IPS-15b (cell line): ENCODE results near the gene SCNN1A.
A peak's percentile ranks its signal among the peaks of the same experiment; 100 is the strongest.

Experiments used
- H3K27me3 ChIP-seq: one replicate; pipeline ENCODE4 v1.6.1; 2013; ENCODE audit warnings: low read length; ENCODE audit not compliant: control insufficient read depth, insufficient read depth
- H3K36me3 ChIP-seq: one replicate; pipeline ENCODE4 v1.6.1; 2013; ENCODE audit warnings: low read length; ENCODE audit not compliant: control insufficient read depth, insufficient read depth
- H3K4me1 ChIP-seq: one replicate; pipeline ENCODE4 v1.6.1; 2013; ENCODE audit warnings: mild to moderate bottlenecking, low read length; ENCODE audit not compliant: control insufficient read depth, insufficient read depth
- H3K4me3 ChIP-seq: one replicate; pipeline ENCODE4 v1.5.1; 2013; ENCODE audit warnings: low read depth, low read length
- H3K9ac ChIP-seq: one replicate; pipeline ENCODE4 v1.6.1; 2013; ENCODE audit warnings: low read depth, mild to moderate bottlenecking, low read length
- H3K9me3 ChIP-seq: one replicate; pipeline ENCODE4 v1.6.1; 2013; ENCODE audit warnings: mild to moderate bottlenecking, low read length; ENCODE audit not compliant: control insufficient read depth, insufficient read depth

The SCNN1A gene

DNA sequence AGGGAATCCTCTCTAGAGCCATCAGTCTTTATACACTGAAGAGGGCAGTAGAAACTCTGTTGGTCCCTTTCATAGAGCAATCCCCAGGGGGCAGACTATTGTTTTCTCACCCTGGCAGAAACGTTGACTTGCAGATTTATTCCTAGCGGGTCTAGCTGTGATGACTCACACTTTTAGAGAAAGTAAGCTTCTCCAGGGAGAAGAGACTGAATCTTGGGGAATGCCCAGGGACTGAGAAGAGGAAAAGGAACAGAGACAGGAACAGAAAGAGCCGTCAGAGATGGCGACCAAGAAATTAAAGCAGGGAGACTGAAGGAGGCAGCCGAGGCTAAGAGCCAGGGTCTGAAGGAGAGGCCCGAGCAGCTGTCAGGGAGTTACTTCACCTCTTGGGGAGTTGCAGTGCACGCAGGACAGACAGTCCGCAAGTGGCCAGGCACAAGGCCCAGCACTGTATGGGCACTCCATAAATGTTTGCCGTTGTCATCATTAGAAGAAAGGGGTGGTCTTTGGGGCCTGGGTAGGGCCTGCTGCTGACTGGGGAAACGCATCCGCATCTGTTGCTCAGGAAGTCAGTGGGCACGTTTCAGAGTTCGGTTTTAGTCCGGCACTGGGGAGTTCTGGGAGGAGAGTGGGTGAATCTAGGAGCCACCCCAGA, 51.9 kb downstream of the SCNN1A start:
- peaks cover 12% of the 10 kb centered on the region for H3K36me3 ChIP-seq
- H3K27me3 ChIP-seq, result no peaks in the 10 kb centered on the region
- H3K4me3 ChIP-seq, result peak overlapping the region; percentile 35
- H3K4me1 ChIP-seq, result peaks cover 40% of the 10 kb centered on the region
- H3K9ac ChIP-seq, result peak overlapping the region; percentile 61
- H3K9me3 ChIP-seq, result no peaks in the 10 kb centered on the region

DNA sequence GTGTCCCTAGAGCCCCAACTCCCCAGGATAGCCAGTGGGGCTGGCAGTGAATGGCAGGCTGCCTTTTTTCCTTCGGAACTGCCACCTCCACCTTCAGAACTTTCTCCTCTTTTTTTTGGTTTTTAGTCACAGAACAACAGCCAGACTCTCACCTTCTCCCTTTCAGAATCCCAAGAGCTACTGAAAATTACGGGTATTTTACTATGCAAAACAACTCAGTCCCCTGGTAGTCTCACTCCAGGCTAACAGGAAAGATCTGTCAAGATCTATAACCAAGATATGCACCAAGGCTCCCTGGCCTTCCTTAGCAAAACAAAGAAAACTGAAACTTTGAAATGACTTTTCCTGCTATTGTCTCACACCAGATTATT, 52.4 kb downstream of the SCNN1A start:
- no peaks in the 10 kb centered on the region for H3K27me3 ChIP-seq
- H3K36me3 ChIP-seq, result peaks cover 15% of the 10 kb centered on the region
- no peak overlapping the region for H3K4me3 ChIP-seq
- H3K9ac ChIP-seq, result no peak overlapping the region
- H3K4me1 ChIP-seq, result peaks cover 40% of the 10 kb centered on the region
- no peaks in the 10 kb centered on the region for H3K9me3 ChIP-seq

DNA sequence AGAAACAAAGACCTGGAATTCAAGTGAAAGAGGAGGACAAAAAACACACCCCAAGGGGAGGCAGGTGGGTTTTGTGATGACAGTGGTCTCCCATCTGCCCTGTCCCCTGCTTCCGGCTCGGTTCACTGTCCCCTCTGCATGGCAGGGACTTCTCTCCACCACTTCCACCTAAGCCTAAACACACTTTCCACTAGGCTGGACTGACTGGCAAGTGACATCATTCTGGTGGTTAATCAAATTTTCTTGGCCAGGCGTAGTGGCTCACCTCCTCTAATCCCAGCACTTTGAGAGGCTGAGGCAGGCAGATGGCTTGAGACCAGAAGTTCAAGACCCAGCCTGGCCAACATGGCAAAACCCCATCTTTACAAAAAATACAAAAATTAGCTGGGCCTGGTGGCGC, 53.0 kb downstream of the SCNN1A start:
- Histone ChIP-seq H3K9me3 (no peaks in the 10 kb centered on the region), H3K36me3 (peaks cover 9% of the 10 kb centered on the region), H3K9ac (no peak overlapping the region), H3K4me1 (peaks cover 42% of the 10 kb centered on the region), H3K27me3 (no peaks in the 10 kb centered on the region), H3K4me3 (no peak overlapping the region)

DNA sequence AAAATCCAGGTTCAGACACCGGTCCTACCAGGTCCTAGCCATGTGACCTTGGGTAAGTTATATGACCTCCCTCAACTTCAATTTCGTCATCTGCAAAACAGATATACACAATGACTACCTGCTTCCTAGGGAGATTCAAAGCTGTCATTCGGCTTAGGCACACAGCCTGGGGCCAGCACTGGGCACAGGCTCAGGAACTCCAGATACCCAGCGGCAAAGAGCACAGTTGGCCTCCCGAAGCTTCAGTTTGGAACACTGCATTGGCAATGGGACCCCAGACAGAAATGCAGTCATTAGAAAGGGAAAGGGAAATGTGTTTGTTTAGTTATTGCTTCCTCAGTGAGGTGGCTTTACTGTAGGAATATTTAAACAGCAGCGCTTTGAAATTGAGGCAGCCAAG, 53.5 kb downstream of the SCNN1A start:
- Histone ChIP-seq H3K27me3 (no peaks in the 10 kb centered on the region), H3K36me3 (peaks cover 9% of the 10 kb centered on the region), H3K4me3 (no peak overlapping the region), H3K9ac (no peak overlapping the region), H3K4me1 (peaks cover 47% of the 10 kb centered on the region), H3K9me3 (no peaks in the 10 kb centered on the region)

DNA sequence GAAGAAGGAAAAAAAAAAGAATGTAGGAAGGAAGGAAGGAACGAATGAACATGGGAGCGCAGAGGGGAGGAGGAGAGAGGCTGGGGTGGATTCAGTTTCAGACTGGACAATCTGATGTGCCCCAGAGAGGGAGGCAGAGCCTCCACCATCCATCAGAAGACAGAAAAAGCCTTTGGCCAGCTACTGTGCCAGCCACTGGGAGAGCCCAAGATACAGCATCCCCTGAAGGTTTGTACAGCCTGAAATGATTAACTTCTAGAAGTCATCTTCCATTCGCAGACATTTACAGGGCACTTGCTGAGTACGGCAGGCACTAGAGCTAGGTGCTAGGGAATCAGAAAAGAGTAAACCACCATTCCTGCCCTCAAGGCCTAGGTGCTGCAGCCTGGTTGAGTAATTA, 55.9 kb downstream of the SCNN1A start:
- Histone ChIP-seq H3K27me3 (no peaks in the 10 kb centered on the region), H3K4me1 (peaks cover 30% of the 10 kb centered on the region), H3K4me3 (no peak overlapping the region), H3K9ac (no peak overlapping the region), H3K36me3 (peaks cover 19% of the 10 kb centered on the region), H3K9me3 (no peaks in the 10 kb centered on the region)

DNA sequence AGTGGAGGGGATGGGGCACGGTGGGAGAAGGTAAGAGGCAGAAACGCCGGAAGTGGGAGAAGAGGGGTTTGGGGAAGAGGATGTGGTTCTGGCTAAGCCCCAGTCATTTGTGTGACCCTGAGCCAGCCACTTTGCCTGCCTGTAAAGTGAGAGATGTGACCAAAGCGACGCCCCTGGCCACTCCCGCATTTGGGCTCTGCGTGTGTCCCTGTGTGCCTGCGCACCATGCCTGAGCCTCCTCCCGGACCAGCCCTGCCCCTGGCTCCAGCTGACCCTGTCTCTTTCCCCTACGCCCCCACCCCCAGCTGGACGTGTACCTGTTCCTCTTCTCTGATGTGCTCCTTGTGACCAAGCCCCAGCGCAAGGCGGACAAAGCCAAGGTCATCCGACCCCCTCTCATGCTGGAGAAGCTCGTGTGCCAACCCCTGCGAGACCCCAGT, 56.9 kb downstream of the SCNN1A start:
- Histone ChIP-seq H3K9ac (no peak overlapping the region), H3K36me3 (peaks cover 26% of the 10 kb centered on the region), H3K4me3 (no peak overlapping the region), H3K4me1 (peaks cover 23% of the 10 kb centered on the region), H3K27me3 (no peaks in the 10 kb centered on the region), H3K9me3 (no peaks in the 10 kb centered on the region)

DNA sequence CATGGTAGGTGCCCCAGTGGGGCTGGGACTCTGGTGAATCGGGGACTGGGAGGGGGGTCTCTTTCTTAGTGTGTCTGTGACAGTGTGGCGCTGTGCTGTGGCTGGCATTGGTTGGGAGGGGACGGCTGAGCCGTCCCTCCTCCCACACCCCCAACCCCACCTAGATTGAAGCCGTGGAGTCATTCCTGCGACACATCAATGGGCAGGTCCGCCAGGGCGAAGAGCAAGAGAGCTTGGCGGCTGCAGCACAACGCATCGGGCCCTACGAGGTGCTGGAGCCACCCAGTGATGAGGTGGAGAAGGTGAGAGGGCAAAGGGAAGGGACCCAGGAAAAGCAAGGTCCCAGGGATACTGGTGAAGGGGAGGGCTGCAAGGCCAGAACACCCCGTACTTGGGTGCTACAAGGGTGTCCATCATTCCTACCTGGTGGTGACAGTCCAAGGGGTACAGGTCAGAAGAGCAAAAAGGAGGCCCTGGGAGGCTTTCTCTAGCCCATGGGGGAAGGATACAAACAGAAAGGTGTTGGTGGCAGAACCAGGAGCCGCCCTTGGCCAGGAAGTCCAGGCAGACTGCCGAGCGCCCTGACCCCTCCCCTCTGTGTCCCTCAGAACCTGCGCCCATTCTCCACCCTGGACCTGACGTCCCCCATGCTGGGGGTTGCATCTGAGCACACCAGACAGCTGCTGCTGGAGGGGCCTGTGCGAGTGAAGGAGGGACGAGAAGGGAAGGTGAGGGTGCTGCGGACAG, 57.5 kb downstream of the SCNN1A start:
- H3K9ac ChIP-seq, result no peak overlapping the region

DNA sequence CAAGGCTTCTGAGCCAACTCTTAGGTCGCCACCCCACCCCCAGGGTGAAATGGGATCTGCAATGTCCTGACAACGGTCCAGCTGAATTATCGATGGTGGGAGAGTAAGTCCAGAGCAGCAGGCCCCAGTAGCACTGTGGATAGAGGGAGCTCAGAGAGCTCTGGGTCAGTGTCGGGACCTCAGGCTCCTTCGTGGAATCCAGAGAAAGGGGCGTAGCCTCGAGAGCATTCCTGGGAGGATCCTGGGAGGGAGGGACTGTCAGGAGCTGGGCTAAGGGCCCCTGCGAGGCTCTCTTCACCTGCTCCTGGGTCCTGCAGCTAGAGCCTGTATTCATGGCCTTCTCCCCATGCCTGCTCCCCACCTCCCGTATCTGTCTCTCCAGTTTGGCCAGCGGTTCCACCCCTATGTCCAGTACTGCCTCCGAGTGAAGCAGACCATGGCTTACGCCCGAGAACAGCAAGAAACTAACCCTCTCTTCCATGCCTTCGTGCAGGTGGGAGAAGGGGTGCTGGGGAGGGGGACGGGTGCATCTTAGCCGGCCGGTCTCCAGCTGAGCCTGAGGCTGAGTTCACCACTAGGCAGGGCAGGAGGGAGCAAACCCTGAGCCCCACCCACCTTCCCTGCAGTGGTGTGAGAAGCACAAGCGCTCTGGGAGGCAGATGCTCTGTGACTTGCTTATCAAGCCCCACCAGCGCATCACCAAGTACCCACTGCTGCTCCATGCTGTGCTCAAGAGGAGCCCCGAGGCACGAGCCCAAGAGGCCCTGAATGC, 58.3 kb downstream of the SCNN1A start:
- Histone ChIP-seq H3K36me3 (peaks cover 33% of the 10 kb centered on the region), H3K9ac (no peak overlapping the region), H3K4me3 (no peak overlapping the region), H3K9me3 (no peaks in the 10 kb centered on the region), H3K4me1 (peaks cover 20% of the 10 kb centered on the region), H3K27me3 (no peaks in the 10 kb centered on the region)

More for the DNA sequence above, 57.5 kb downstream of the SCNN1A start:
- H3K4me3 ChIP-seq, result no peak overlapping the region
- no peaks in the 10 kb centered on the region for H3K27me3 ChIP-seq
- H3K4me1 ChIP-seq, result peaks cover 19% of the 10 kb centered on the region
- H3K36me3 ChIP-seq, result peaks cover 32% of the 10 kb centered on the region
- H3K9me3 ChIP-seq, result no peaks in the 10 kb centered on the region

DNA sequence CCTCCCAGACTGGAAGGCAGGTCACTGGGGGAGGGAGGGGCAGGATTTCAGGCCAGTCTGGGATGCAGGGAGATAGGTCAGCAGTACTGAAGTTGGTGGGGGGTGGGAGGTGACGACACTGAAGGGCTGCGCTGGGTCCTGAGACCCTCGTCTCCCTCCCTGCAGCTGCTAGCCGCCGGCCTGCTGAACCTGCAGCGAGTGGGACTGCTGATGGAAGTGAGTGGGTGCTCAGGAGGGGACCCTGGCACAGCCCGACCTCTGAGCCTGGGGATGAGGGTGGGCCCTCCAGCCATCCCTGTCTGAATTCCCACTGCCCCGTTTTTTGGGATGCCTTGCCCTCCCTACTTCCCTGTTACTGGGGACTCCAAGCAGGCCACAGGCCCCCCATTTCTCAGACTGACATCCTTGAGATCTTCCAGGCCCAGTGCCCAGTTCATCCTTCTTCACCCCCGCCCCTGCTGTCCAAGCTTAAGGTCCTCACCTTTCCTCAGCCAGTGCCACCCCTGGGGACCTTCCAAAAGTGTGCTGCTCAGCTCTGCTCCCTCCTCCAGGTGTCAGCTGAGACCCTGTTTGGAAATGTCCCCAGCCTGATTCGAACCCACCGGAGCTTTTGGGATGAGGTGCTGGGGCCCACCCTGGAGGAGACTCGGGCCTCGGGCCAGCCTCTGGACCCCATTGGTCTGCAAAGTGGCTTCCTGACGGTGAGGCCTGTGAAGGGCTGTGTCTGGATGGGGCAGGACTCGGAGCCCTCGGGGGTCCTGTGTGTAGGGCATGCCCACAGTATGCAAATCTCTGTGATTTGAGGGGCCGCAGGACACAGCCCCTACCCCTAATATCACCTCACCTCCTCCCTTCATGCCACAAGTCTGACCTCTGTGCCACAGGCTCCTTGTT, 59.4 kb downstream of the SCNN1A start:
- Histone ChIP-seq H3K36me3 (peaks cover 33% of the 10 kb centered on the region), H3K9ac (no peak overlapping the region), H3K9me3 (no peaks in the 10 kb centered on the region), H3K4me1 (peaks cover 18% of the 10 kb centered on the region), H3K27me3 (no peaks in the 10 kb centered on the region), H3K4me3 (no peak overlapping the region)

DNA sequence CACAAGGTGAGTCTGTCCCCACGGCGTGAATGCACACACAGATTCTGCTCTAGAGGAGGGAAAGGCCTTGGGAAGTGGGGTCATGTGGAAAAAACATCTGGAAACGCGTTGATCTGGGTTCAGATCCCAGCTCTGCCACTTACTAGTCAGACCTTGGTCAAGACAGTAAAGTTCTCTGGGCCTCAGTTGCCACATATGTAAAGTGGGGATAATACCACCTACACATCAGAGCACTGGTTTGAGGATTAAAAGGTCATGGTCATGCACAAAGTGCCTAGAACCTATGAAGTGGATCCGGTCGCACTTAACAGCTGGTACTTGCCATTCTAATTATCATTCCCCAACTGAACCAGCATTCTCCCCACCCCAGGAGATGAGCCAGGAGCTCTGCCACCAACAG, 60.2 kb downstream of the SCNN1A start:
- Histone ChIP-seq H3K9me3 (no peaks in the 10 kb centered on the region), H3K27me3 (no peaks in the 10 kb centered on the region), H3K4me3 (no peak overlapping the region), H3K9ac (no peak overlapping the region), H3K36me3 (peaks cover 33% of the 10 kb centered on the region), H3K4me1 (peaks cover 18% of the 10 kb centered on the region)

DNA sequence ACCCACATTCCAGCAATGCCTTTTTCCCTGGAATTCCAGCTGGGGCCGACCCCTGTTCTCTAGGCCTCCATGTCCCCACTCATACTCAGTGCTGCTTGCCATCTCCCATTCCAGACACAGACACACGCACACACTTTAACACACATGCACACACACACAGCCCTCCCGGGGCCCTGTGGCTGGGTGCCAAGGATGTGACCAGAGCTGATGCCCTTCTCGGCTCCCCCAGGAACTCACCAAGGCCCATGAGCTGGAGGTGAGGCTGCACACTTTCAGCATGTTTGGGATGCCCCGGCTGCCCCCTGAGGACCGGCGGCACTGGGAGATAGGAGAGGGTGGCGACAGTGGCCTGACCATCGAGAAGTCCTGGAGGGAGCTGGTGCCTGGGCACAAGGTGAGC, 60.6 kb downstream of the SCNN1A start:
- no peak overlapping the region for H3K4me3 ChIP-seq
- H3K9ac ChIP-seq, result no peak overlapping the region
- H3K4me1 ChIP-seq, result peaks cover 18% of the 10 kb centered on the region
- H3K27me3 ChIP-seq, result peaks cover 3% of the 10 kb centered on the region
- H3K9me3 ChIP-seq, result no peaks in the 10 kb centered on the region
- peaks cover 33% of the 10 kb centered on the region for H3K36me3 ChIP-seq
